GM18502 (cell line): ENCODE data around the gene DHX57.
"Not testable (repeated sequence)": the region's sequence is repeated elsewhere in the genome, so short reads cannot be mapped to it uniquely, and the experiment has no call there.

Experiments used
- ATAC-seq: cut with Tn5 transposase; IDR thresholded peaks from one replicate; pipeline ENCODE4 v1.9.1; 2021; ENCODE audit warnings: mild to moderate bottlenecking; ENCODE audit not compliant: unreplicated experiment, poor library complexity

DHX57 gene

DNA sequence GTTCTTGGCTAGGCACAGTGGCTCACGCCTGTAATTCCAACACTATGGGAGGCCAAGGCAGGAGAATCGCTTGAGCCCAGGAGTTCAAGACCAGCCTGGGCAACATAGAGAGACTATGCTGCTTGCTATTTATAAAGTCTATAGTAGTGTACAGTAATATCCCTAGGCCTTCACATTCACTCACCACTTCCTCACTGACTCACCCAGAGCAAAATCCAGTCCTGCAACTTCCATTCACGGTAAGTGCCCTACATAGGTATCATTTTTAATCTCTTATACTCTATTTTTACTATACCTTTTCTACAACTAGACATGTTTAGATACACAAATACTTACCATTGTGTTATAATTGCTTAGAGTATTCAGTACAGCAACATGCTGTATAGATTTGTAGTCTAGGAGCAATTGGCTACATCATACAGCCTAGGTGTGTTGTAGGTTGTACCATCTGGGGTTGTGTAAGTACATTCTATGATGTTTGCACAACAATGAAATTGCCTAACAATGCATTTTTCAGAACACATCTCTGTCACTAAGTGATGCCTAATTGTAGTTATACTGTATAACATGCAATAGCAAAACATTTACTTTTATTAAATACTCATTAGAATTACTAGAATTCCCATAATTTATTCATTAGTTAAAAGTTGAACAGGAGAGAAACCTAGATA lies 8.8 kb downstream of the DHX57 start:
- ATAC-seq: no peak

DNA sequence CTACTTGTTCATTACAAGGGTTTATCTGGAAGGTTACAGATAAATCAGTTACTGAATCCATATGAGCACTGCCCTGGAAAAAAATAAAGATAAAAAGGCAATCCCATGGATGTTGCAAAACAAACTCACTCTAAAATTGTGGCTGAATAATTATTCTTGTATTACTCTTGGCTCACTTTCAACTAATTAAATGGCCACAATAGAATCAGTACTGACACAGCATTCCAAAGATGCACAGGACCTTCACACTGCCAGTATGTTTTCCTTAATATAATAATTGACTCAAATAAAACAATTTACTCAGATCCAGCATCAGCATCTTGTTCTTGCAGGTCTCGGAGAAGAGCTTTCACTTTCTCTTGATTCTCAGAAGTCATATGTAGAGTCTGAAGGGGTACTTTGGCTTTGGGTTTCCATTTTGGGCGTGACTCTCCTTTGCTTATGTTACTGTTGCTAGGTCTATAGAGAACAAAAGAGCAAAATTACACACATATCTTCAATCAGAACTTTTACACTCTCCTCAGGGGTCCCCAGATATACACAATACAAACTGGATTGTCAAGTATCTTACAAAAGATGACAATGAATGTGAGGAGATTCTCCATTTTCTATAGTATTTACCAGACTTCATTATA lies 12.6 kb downstream of the DHX57 start:
- ATAC-seq: no peak

DNA sequence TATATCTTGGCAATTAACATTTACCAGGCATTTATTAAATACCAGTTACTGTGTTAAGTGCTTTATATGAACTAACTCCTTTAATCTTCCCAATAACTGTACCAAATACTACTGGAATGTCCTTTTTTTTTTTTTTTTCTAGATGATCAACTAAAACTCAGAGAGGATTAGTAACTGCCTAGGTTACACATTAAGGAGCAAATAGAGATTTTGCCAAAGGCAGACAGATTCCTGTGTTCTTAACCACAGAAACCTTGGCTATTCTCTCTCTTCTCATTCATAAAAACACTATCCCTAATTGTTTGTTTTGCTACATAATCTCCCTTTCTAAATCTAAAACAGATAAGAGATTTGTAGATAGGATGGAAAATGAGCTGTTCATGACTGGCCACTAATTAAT lies 13.3 kb downstream of the DHX57 start:
- no peak for ATAC-seq

DNA sequence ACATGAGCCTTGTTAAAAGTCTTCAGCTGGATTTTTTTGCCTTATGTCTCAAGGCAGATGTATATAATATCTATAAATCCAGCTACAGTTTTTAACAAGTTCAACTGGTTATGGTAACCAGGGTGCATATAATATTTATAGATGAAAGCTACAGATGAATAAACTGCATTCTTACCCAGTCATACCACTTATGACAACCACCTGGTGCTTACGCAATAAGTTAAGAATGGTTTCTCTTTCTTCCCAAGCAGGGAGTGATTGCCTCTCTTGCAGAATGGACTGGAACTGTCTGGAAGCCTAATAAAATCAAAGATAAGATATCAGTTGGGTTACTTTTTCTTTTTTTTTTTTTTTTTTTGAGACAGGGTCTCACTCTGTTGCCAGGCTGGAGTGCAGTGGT lies 19.6 kb downstream of the DHX57 start:
- ATAC-seq: no peak

DNA sequence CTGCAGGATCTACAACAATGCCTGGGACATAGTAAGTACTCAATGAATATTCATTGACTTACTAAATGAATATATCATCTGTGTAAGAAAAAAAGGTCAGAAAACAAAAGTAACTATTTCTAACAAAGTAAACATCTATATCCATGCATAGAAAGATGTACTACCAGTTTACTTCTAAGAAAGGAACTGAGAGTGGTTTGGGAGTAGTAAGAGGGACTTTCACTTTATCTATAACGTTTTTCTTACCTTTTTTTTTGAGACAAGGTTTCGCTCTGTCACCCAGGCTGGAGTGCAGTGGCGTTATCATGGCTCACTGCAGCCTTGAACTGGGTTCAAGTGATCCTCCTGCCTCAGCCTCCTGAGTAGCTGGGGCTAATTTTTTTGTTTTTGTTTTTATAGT lies 25.7 kb downstream of the DHX57 start:
- ATAC-seq: peak; percentile 86

DNA sequence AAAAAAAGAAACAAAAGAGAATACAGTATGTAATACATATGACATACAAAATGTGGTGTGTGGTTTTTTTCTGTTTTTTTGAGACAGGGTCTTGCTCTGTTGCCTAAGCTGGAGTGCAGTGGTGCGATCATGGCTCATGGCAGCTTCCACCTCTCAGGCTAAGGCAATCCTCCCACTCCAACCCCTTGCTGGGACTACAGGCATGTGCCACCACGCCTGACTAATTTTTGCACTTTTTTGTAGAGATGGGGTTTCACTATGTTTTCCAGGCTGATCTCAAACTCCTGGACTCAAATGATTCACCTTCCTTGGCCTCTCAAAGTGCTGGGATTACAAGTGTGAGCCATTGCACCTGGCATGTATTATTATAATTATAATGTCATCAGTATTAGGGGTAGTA lies 38.9 kb downstream of the DHX57 start:
- ATAC-seq: peak; percentile 38

DNA sequence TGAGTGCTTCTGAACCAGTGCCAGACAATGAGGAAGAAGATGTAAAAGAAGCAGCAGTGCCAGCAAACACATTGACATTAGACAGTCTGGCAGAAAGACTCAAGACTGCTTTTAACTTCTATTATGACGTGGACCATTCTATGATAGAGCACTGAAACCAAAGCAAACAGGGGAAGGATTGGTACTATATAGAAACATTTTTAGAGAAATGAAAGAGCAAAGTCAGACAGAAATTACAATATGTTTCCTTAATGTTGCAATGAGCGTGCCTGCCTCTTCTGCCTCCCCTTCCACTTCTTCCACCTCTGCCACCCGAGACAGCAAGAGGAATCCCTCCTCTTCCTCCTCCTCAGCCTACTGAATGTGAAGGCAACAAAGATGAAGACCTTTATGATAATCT lies 39.7 kb downstream of the DHX57 start:
- ATAC-seq: peak; percentile 93

DNA sequence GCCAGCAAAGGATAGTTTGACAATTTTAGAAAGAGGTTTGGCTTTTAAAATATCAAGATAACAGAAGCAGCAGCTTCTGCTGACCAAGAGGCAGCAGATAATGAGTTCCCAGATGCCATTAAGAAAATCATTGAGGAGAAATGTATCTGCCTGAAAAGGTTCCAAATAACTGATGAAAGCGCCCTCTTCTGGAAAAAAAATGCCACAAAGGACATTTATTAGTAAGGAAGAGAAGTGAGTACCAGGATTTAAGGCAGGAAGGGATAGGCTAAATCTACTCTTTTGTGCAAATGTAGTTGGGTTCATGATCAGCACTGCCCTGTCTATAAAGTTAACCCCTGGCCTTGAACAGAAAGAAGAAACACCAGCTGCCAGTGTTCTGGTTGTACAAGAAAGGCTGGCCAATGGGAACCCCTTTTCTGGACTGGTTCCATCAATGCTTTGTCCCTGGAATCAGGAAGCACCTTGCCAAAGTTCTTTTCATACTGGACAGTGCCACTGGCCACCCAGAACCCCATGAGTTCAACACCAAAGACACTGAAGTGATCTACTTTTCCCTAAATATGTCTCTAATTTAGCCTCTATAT lies 40.6 kb downstream of the DHX57 start:
- ATAC-seq: no peak

DNA sequence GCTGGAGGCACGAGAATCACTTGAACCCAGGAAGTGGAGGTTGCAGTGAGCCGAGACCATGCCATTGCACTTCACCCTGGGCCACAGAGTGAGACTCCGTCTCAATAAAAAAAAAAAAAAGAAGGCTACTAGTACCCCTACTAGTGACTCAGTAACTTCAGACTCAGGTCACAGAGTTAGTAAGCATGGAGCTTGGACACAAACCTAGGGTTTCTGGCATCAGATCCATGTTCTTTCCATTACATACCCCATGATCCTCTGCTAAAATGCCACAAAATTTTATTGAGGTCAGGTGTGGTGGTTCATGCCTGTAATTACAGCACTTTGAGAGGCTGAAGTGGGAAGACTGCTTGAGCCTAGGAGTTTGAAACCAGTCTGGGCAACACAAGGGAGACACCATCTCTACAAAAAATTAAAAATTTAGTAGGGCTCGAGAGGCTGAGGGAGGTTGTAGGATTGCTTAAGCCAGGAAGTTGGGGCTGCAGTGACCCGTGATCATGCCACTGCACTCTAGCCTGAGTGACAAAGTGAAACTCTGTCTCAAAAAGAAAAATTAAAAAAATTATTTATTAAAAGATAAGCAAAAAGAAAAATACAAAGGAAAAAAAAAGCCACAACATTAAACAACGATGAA lies 45.1 kb downstream of the DHX57 start:
- ATAC-seq: no peak

DNA sequence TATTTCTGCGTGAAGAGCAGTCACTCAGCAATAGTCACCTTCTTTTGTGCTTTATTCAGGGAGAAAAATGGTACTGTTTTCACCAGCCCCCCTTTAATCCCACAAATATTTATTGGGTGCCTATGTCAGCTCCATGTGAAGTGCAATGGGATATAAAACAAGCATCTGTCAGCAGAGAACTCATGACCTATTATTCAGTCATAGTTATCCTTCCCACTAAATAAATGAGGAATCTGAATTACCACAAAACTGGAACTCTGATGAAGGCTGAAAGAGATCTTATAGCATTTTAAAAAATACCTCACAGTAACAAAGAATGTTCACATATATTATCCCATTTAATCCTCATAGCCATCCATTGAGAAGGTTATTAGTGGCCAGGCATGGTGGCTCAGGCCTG lies 45.8 kb downstream of the DHX57 start:
- ATAC-seq: no peak

DNA sequence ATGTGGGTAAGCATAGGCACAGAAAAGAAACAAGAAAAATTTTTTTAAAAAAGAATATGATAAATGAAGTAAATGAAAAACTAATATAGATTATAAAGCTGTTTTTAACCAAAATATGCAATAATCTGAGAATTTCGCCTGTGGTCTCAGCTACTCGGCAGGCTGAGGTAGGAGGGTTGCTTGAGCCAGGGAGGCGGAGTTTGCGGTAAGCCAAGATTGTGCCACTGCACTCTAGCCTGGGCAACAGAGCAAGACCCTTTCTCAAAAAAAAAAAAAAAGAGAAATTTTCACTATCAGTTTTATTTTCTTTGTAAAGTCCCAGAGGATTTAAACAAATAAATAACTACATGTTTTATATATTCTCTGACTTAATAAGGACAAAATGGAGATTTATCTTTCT lies 47.3 kb downstream of the DHX57 start:
- ATAC-seq: no peak

DNA sequence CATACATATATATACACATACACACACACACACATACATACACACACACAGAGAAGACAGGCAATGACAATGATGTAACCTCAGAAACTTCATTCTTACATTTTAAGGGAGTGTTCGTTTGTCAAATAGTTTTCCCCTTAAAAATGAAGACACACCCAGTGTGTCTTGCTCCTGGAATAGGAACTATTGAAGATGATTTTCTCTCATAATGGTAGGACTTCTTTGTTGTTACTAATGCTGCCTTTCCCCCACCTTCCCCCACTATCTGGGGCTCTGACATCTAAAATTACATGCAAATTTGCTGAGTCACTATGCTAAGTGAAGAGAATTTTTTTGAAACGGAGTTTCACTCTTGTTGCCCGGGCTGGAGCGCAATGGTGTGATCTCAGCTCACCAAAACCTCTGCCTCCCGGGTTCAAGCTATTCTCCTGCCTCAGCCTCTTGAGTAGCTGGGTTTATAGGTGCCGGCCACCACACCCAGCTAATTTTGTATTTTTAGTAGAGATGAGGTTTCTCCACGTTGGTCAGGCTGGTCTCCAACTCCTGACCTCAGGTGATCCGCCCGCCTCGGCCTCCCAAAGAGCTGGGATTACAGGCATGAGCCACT lies 48.1 kb downstream of the DHX57 start:
- not testable (repeated sequence) for ATAC-seq

DNA sequence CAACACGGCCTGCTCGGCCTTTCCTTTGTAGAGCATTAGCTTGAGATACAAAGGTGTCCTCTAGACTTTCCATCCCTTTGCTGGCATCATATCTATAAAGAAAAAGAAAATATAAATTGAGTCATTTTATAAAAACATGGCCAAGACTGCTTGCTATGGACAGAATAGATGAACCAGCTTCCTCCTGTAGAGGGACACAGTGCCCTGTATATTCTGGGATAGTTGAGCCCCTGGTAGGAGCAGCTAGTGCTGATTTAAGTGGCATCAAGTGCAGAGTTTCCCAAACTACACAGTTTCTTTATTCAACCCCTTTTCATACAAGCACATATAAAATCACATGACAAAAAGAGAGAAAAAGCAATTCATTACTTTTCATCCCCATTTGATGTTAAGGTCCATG lies 49.8 kb downstream of the DHX57 start:
- no peak for ATAC-seq

DNA sequence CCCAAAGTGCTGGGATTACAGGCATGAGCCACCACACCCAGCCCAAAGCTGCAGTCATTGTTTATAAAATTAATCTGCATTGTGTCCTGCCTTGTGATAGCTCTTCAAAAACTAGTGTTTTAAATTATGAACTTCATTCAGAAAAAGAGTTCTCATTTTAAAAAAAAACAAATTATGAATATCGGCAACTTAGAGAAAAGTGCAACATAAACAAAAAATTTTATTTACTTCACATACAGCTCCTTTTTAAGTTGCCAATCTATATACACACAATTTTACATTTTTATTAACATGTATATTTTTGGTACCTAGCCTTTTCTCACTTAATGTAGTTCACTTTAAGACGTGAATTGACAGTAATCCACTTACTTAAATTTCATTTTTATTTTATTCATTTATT lies 50.8 kb downstream of the DHX57 start:
- no peak for ATAC-seq

DNA sequence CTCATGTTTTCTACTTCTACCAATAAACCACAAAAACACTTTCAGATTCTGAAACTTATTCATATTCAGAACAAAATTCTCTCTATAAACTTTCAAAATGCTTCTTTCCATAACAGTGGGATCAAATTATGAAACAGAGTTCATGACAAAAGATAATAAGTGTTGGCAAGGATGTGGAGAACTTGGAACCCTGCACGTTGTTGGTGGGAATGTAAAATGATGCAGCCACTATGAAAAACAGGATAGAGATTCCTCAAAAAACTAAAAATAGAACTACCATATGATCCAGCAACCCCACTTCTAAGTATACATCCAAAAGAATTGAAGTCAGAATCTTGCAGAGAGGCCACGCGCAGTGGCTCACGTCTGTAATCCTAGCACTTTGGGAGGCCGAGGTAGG lies 52.3 kb downstream of the DHX57 start:
- no peak for ATAC-seq

DNA sequence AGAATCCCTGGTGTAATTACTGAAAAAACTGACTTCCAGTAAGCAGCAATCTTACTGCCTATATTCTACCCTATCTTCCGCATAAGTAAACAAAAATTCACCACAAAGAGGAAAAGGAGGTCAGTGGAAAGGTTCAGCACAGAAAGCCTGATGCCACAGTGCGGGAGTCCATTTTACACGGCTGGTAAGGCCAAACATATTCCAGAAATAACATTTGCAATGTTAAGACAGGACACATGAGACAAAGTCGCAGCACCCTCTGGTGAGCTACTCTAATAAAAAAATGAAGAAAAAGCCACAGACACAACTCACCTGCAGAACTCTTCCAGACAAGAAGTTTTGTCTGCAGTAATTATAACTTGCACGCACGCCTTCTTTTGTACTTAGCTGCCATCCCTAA lies 57.2 kb downstream of the DHX57 start:
- ATAC-seq: no peak

DNA sequence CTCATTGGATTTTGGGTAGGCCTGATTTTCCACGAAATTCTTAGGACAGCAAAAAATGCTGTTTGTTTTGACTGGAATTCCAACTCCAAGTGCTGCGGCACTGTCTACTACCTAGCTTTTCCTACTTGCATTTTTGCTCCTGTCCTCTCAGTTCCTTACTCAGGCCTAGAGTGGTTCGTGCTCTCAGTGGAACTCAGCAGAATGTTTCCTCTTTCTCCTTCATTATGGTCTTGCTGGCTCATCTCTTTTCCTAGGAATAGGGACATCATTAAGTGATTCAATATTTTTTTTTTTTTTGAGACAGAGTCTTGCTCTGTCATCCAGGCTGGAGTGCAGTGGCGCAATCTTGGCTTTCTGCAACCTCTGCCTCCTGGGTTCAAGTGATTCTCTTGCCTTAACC lies 59.8 kb downstream of the DHX57 start:
- no peak for ATAC-seq

DNA sequence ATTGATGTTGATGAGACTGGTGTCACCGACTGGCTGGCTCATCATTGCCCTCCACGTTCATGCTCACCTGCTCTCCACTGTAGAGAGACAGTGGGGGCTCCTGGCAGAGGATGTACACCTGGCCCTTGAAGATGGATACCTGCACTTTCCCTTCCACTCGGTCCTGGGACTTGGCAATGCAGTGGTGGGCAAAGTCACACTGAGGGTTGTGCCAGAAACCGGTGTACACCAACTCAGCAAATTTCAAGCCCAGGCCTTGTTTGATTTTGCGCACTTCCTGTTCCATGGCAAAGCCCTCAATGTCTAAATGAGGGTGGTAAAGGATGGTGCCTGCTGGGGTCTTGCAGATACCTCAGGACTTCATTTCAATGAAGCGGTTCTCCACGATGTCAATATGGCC lies 65.2 kb downstream of the DHX57 start:
- ATAC-seq: no peak

DNA sequence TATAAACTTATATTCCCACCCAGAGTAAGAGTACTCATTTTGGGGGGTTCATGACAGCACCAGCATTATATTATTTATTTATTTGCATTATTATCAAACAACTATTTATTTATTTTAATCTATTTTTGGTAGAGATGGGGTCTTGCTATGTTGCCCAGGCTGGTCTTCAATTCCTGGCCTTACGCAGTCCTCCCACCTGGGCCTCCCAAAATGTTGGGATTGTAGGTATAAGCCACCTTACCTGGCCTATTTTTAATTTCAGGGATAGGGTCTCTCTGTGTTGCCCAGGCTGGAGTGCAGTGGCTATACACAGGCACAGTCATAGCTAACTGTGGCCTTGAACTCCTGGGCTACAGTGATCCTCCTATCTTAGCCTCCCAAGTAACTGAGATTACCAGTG lies 67.1 kb downstream of the DHX57 start:
- ATAC-seq: no peak

DNA sequence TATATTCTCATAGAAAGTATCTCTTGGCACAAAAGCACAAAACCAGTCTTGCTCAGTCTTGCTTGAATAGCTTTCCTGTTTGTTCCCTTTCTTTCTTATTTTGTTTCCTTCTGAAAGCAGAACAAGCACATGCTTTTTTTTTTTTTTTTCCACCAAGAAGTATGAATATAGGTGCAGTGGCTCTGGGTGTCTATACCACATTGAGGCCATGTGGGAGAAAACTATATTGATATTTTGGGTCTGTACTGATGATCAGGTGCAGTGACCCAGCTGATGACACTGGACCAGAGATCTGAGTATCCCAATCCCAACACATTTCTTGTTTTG lies 69.0 kb downstream of the DHX57 start:
- no peak for ATAC-seq

DNA sequence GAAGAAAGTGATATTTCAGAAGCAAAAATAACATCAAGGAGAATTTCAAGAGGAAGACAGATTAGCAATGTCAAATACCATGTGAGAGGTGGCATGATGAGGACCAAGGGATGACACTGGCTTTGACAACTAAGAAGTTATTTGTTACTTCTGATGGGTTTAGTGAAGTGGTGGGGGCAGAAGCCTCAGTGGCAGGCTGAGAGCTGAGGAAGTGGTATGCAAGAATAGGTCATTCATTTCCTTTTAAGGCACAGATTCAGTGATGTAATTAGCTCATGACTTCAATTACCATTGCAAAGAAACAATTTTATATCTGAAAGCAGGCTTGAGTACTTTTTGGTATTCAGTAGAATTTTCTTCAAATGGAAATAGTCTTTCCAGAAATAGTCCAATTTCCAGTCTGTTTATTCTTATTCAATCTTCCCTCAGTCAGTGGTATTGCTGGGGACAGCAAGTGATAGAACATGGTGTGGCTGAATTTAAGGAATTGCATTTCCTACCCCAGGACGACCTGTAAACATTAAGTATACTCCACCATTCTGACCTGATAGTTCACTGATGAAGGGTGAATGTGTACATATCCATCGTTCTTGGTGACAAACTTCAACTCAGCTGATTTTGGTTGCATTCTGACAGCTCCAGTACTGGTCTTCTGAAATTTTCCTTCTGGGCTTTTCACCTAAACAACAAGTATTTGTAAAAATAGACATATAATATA lies 69.6 kb downstream of the DHX57 start:
- no peak for ATAC-seq
